GM12878 (cell line): ENCODE results near the gene EIF4E1B. TPM values are rescaled to one million over a fixed set of nuclear protein-coding genes. Genes with fewer than 3 reads are reported as not detected.

Experiments
- ATAC-seq: fragments of 200-7000 bp; cut with Tn5 transposase; 3 replicates; pipeline ENCODE4 v1.9.1; 2020; ENCODE audit warnings: mild to moderate bottlenecking, moderate library complexity
- BruUV-seq: library from RNA; stranded (reverse); fragments of 400-500 nt; replicated peaks from 2 replicates; lab custom pipeline; 2021; lab: Mats Ljungman, UMichigan
- CTCF ChIA-PET: fragments of 300-600 bp; sonication (Branson Sonifier 250); formaldehyde crosslinking; extraction: SDS; loops from one replicate; lab custom pipeline; 2021; ENCODE audit warnings: inconsistent platforms; lab: Yijun Ruan, JAX
- POLR2A ChIA-PET: fragments of 350-600 bp; formaldehyde crosslinking; extraction: SDS; loops from one replicate; lab custom pipeline; 2021; ENCODE audit warnings: inconsistent platforms; lab: Charles Lee
- RAD21 ChIA-PET: fragments of 300-600 bp; sonication (Branson Sonifier 250); formaldehyde crosslinking; loops from one replicate; lab custom pipeline; 2023; ENCODE audit warnings: antibody characterized with exemption; ENCODE audit not compliant: unreplicated experiment; lab: Charles Lee
- SMC1A ChIA-PET: fragments of 300-600 bp; sonication (Branson Sonifier 250); formaldehyde crosslinking; loops from one replicate; lab custom pipeline; 2023; ENCODE audit not compliant: unreplicated experiment, uncharacterized antibody; lab: Charles Lee
- DNase-seq: peaks from one replicate; pipeline ENCODE4 v3.0.0-alpha.2; 2011; ENCODE audit warnings: low read depth, low spot score
- FAIRE-seq: peaks from 3 replicates; lab custom pipeline; 2011; peaks lifted over from hg19 to GRCh38; lab: Jason Lieb, UNC
- H2AFZ ChIP-seq: 2 replicates; pipeline ENCODE4 v1.6.0; 2011; ENCODE audit warnings: low read depth, low read length, control low read depth; ENCODE audit not compliant: control insufficient read depth
- H3K27ac ChIP-seq: 2 replicates; pipeline ENCODE4 v1.5.1; 2011; ENCODE audit warnings: control low read depth; ENCODE audit not compliant: control insufficient read depth, insufficient read depth
- H3K27me3 ChIP-seq, 2 experiments: replicated peaks in 1 of 2; 2 replicates each; pipeline versions ENCODE4 v1.6.0 to v1.6.1; 2011; ENCODE audit warnings: low read length in 1 of 2; ENCODE audit not compliant: control insufficient read depth in 2 of 2, insufficient read depth in 2 of 2
- H3K36me3 ChIP-seq, 2 experiments: 2 replicates each; pipeline ENCODE4 v1.5.1; 2011; ENCODE audit warnings: low read length in 1 of 2; ENCODE audit not compliant: control insufficient read depth in 2 of 2, insufficient read depth in 2 of 2
- H3K4me1 ChIP-seq: 2 replicates; pipeline ENCODE4 v1.6.1; 2011; ENCODE audit warnings: mild to moderate bottlenecking, low read length, moderate library complexity, mixed read lengths; ENCODE audit not compliant: control insufficient read depth, insufficient read depth
- H3K4me2 ChIP-seq: 2 replicates; pipeline ENCODE4 v1.6.0; 2011; ENCODE audit warnings: control low read depth; ENCODE audit not compliant: control insufficient read depth, insufficient read depth
- H3K4me3 ChIP-seq: fragments of 200-600 bp; sonication (generic); 2 replicates; pipeline ENCODE4 v1.5.1; 2016
- H3K79me2 ChIP-seq: 2 replicates; pipeline ENCODE4 v1.6.0; 2011; ENCODE audit warnings: low read length; ENCODE audit not compliant: control insufficient read depth, insufficient read depth
- H3K9ac ChIP-seq: 2 replicates; pipeline ENCODE4 v1.8.0; 2011; ENCODE audit warnings: low read length, control low read depth, mixed read lengths; ENCODE audit not compliant: control insufficient read depth, insufficient read depth
- H3K9me3 ChIP-seq: replicated peaks from 3 replicates; pipeline ENCODE4 v1.5.1; 2011; ENCODE audit warnings: mild to moderate bottlenecking, low read length; ENCODE audit not compliant: control insufficient read depth, insufficient read depth
- H4K20me1 ChIP-seq: 2 replicates; pipeline ENCODE4 v1.6.0; 2011; ENCODE audit not compliant: control insufficient read depth, insufficient read depth
- EED ChIP-seq: sonication (generic); IDR thresholded peaks from 2 replicates; pipeline ENCODE4 v1.6.1; 2016; ENCODE audit warnings: antibody characterized with exemption, low read depth
- HDAC6 ChIP-seq: fragments of 200-600 bp; sonication (generic); IDR thresholded peaks from one replicate; pipeline ENCODE4 v1.8.0; 2017; ENCODE audit warnings: antibody characterized with exemption; ENCODE audit not compliant: unreplicated experiment
- IRF3 ChIP-seq: fragments of 450-650 bp; IDR thresholded peaks from 2 replicates; pipeline ENCODE4 v1.6.1; 2014; ENCODE audit warnings: mild to moderate bottlenecking
- RELA ChIP-seq: fragments of 450-650 bp; IDR thresholded peaks from 2 replicates; pipeline ENCODE4 v1.8.0; 2014; ENCODE audit warnings: borderline replicate concordance; ENCODE audit not compliant: partially characterized antibody
- SIX5 ChIP-seq: IDR thresholded peaks from 2 replicates; pipeline ENCODE4 v1.6.1; 2011; ENCODE audit warnings: mild to moderate bottlenecking, low read depth, low read length, moderate library complexity; ENCODE audit not compliant: severe bottlenecking
- SKIL ChIP-seq: fragments of 450-650 bp; IDR thresholded peaks from 2 replicates; pipeline ENCODE4 v1.6.1; 2017; ENCODE audit warnings: mild to moderate bottlenecking, low read depth, inconsistent platforms; ENCODE audit not compliant: poor library complexity, severe bottlenecking
- WGBS: methylation state at CpG from one replicate; pipeline ENCODE4 v1.1.6; 2016; ENCODE audit warnings: low lambda C conversion rate; ENCODE audit not compliant: insufficient replicate concordance, insufficient coverage; ENCODE audit errors: missing lambda C conversion rate; 5-methylcytosine and 5-hydroxymethylcytosine counted together
- in situ Hi-C: fragments of 300-500 bp; cut with MboI; formaldehyde crosslinking; loops from 9 replicates; pipeline ENCODE4 v1.14.3; 2018; ENCODE audit warnings: mixed read lengths
- intact Hi-C: fragments of 100-400 bp; cut with micrococcal nuclease; formaldehyde crosslinking; loops from one replicate; pipeline ENCODE4 v1.14.2; 2022; ENCODE audit not compliant: unreplicated experiment
- polyA plus RNA-seq, 11 experiments: library from polyadenylated mRNA; depleted of rRNA in 4 of 11; unstranded in 6 of 11; stranded (reverse) in 5 of 11; fragments of >200 nt; fragmentation: Nextera tagmentation in 4 of 11; fragmentation: Illumina TruSeq in 1 of 11; extraction: Ambion mirVana in 4 of 11; extraction: Trizol in 1 of 11; gene quantifications; 1 replicate in 1 of 11; 2 replicates in 10 of 11; pipeline versions ENCODE4 v1.2.1 to v1.2.3, GENCODE V29; 2011 to 2016; ENCODE audit warnings: inconsistent platforms in 2 of 11, missing spikeins in 2 of 11, low read depth in 1 of 11
- total RNA-seq, 4 experiments: library from RNA; depleted of rRNA in 3 of 4; stranded (reverse); fragments of >200 nt in 3 of 4; fragmentation: Illumina TruSeq in 1 of 4; extraction: Trizol in 1 of 4; gene quantifications; 2 replicates each; pipeline versions ENCODE4 v1.2.1 to v1.2.3, GENCODE V29; 2013 to 2021
- TF ChIP-seq, protein P1 (sequence below): fragments of 450-650 bp; IDR thresholded peaks from 2 replicates; pipeline ENCODE4 v1.6.1; 2017; ENCODE audit warnings: low read depth, mild to moderate bottlenecking, moderate library complexity

Gene EIF4E1B
- total and polyA plus RNA-seq, 10 of the 15 experiments (the other 5 are each of a cell fraction or from before 2014, with no cell fraction given): not detected

DNA sequence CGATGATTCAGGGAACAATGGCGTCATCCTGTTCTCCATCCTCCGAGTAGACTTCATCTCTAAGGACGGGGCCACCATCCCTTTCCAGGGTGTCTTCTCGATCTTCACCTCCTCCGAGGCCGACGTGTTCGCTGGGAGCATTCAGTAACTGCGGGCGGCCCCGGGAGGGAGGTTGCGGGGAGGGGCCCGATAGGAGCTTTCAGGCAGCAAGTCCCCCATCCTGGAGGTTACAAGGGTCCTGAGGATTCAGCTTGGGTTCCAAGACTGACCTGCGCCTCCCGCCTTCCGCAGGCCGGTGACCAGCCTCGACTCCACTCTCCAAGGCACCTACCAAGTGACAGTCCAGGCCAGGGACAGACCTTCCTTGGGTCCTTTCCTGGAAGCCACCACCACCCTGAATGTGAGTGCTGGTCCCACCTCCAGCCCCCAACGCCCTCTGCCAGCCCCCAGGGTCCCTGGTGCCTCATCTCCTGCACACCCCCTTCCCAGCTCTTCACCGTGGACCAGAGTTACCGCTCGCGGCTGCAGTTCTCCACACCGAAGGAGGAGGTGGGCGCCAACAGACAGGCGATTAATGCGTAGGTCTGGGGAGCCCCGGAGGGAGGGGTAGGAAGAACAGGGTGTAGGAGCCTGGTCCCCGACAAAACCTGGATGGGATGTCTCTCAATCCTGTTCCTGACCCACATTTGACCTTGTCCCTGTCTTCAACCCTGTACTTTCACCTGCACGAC, 41.3 kb upstream of the EIF4E1B start:
- H3K4me3 ChIP-seq: no peak overlapping the region
- H3K27ac ChIP-seq: no peak overlapping the region
- ChIA-PET SMC1A (interaction anchor here (1.5 kb wide), 1 partner anchor 11 kb away, joined by 3 read pairs; no protein-coding TSS in a partner anchor), RAD21 (no interaction called here), POLR2A (no interaction called here), CTCF (no interaction called here)
- H4K20me1 ChIP-seq: no peaks in the 10 kb centered on the region
- no peak for FAIRE-seq
- no peak overlapping the region for H3K4me2 ChIP-seq
- intact Hi-C loops: no loop called here
- peaks cover 8% of the 10 kb centered on the region; the same call in 2 of the 3 replicates for H3K9me3 ChIP-seq
- no peaks in the 10 kb centered on the region for H3K4me1 ChIP-seq
- no peak overlapping the region for H2AFZ ChIP-seq
- H3K36me3 ChIP-seq: no peaks in the 10 kb centered on the region
- TF ChIP-seq IRF3 (no peak), SIX5 (no peak), HDAC6 (no peak), RELA (no peak), SKIL (no peak), EED (no peak)
- TF ChIP-seq, protein P1, sequence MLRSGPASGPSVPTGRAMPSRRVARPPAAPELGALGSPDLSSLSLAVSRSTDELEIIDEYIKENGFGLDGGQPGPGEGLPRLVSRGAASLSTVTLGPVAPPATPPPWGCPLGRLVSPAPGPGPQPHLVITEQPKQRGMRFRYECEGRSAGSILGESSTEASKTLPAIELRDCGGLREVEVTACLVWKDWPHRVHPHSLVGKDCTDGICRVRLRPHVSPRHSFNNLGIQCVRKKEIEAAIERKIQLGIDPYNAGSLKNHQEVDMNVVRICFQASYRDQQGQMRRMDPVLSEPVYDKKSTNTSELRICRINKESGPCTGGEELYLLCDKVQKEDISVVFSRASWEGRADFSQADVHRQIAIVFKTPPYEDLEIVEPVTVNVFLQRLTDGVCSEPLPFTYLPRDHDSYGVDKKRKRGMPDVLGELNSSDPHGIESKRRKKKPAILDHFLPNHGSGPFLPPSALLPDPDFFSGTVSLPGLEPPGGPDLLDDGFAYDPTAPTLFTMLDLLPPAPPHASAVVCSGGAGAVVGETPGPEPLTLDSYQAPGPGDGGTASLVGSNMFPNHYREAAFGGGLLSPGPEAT: no peak
- H3K27me3 ChIP-seq: no peaks in the 10 kb centered on the region
- no peak for ATAC-seq
- no peaks in the 10 kb centered on the region for H3K79me2 ChIP-seq
- BruUV-seq: no TSS peak
- 75% methylated on average over 27 of the region's 31 CpGs for WGBS
- H3K9ac ChIP-seq: no peak overlapping the region
- in situ Hi-C loops: loop anchor here (25.0 kb wide), 1 partner anchor 852 kb away; no protein-coding TSS in a partner anchor
- no peak for DNase-seq
